ACC112 (cell line): ENCODE data around the gene AKR1E2.

ENCODE experiments used
- H2AFZ ChIP-seq: fragments of 200-600 bp; sonication (generic); one replicate; pipeline ENCODE4 v1.6.0; 2017; ENCODE audit warnings: antibody characterized with exemption, low read length; ENCODE audit not compliant: unreplicated experiment
- H3K27ac ChIP-seq: fragments of 200-600 bp; sonication (generic); 2 replicates; pipeline ENCODE4 v1.5.1; 2014; ENCODE audit warnings: low read depth, mild to moderate bottlenecking, antibody characterized with exemption, low read length, moderate library complexity
- H3K27me3 ChIP-seq: fragments of 200-600 bp; sonication (generic); 2 replicates; pipeline ENCODE4 v1.6.1; 2014; ENCODE audit warnings: mild to moderate bottlenecking, antibody characterized with exemption, low read length, moderate library complexity, mixed read lengths; ENCODE audit not compliant: insufficient read depth
- H3K36me3 ChIP-seq: fragments of 200-600 bp; sonication (generic); 2 replicates; pipeline ENCODE4 v1.6.1; 2016; ENCODE audit warnings: mild to moderate bottlenecking, antibody characterized with exemption, low read length, moderate library complexity, mixed read lengths; ENCODE audit not compliant: insufficient read depth
- H3K4me1 ChIP-seq: fragments of 200-600 bp; sonication (generic); one replicate; pipeline ENCODE4 v1.6.1; 2016; ENCODE audit warnings: low read length, mixed read lengths; ENCODE audit not compliant: insufficient read depth, unreplicated experiment, control insufficient read depth
- H3K4me3 ChIP-seq: fragments of 200-600 bp; sonication (generic); 2 replicates; pipeline ENCODE4 v1.5.1; 2014; ENCODE audit warnings: mild to moderate bottlenecking, low read depth, low read length
- H3K79me2 ChIP-seq: fragments of 200-600 bp; sonication (generic); one replicate; pipeline ENCODE4 v1.6.0; 2016; ENCODE audit warnings: low read length; ENCODE audit not compliant: control insufficient read depth, unreplicated experiment, insufficient read depth

The AKR1E2 gene

DNA sequence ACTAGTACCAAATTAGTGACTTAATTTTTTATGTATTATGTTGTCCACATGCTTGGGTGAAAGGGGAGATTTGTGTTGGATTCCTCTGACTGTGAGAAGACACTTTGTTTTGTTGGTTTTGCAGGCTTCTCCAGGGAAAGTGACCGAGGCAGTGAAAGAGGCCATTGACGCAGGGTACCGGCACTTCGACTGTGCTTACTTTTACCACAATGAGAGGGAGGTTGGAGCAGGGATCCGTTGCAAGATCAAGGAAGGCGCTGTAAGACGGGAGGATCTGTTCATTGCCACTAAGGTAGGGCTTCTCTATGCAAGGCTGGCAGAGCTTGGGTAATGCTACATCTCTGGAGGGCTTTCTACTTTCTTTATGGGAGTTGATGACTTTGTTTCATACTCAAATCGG is 4.5 kb downstream of the AKR1E2 start:
- Histone ChIP-seq H2AFZ (no peak overlapping the region), H3K27me3 (no peaks in the 10 kb centered on the region), H3K4me1 (peaks cover 9% of the 10 kb centered on the region), H3K4me3 (no peak overlapping the region), H3K79me2 (peaks cover 7% of the 10 kb centered on the region), H3K27ac (no peak overlapping the region), H3K36me3 (no peaks in the 10 kb centered on the region)

DNA sequence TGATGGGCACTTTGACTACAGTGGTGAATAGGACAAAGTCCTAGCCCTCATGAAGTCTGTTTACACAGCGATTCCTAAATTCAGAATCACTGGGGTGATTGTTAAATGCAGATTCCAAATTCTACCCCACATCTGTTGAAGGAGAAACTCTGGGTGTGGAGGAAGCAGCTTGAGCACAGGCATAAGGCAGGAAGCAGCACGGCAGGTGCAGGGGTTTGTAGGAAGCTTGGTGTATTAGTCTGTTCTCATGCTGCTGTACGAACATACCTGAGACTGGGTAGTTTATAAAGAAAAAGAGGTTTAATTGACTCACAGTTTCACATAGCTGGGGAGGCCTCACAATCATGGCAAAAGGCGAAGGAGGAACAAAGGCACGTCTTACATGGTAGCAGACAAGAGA is 5.1 kb downstream of the AKR1E2 start:
- Histone ChIP-seq H3K4me1 (peaks cover 7% of the 10 kb centered on the region), H2AFZ (no peak overlapping the region), H3K27me3 (no peaks in the 10 kb centered on the region), H3K27ac (no peak overlapping the region), H3K4me3 (no peak overlapping the region), H3K36me3 (no peaks in the 10 kb centered on the region), H3K79me2 (peaks cover 7% of the 10 kb centered on the region)

DNA sequence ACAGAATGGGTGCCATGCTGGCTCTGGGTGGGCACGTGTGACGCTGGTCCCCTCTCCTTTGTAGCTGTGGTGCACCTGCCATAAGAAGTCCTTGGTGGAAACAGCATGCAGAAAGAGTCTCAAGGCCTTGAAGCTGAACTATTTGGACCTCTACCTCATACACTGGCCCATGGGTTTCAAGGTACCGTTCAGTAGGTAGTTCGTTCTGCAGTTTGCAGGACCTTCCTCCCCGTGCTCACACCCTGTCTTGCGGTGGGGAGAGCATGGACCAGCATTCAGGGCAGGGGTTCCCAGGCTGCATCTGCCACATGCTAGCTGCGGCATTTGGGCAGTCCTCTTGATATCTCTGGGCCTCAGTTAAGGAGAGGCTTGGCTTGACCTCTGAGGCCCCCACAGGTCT is 7.3 kb downstream of the AKR1E2 start:
- no peaks in the 10 kb centered on the region for H3K36me3 ChIP-seq
- no peak overlapping the region for H2AFZ ChIP-seq
- no peak overlapping the region for H3K4me3 ChIP-seq

DNA sequence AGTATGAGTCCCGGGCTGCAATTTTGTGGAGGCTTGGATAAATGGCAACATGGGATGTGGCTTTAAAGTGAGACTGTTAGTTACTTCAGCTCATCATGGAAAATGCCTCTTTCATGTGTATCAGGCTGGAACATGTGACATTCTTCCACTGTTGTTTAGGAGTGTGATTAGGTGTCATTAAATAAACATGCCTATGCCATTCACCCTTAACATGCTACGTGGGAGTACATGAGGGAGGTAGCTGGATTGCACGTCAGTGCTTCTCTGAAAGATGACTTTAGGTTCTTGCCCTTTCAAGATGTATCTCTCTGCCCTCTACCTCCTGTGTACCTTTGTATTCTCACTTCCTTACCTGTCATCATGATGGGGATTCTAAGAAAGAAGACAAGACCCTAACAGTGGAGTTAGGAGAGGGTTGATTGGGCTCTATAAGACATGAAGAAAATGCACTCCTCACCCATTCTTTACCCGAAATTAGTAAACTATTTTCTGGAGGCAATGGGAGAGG is 8.9 kb downstream of the AKR1E2 start:
- H3K36me3 ChIP-seq: no peaks in the 10 kb centered on the region
- no peaks in the 10 kb centered on the region for H3K27me3 ChIP-seq
- H3K79me2 ChIP-seq: no peaks in the 10 kb centered on the region

More for the DNA sequence above, 7.3 kb downstream of the AKR1E2 start:
- H3K27me3 ChIP-seq: no peaks in the 10 kb centered on the region
- peaks cover 3% of the 10 kb centered on the region for H3K79me2 ChIP-seq
- peaks cover 7% of the 10 kb centered on the region for H3K4me1 ChIP-seq
- no peak overlapping the region for H3K27ac ChIP-seq

DNA sequence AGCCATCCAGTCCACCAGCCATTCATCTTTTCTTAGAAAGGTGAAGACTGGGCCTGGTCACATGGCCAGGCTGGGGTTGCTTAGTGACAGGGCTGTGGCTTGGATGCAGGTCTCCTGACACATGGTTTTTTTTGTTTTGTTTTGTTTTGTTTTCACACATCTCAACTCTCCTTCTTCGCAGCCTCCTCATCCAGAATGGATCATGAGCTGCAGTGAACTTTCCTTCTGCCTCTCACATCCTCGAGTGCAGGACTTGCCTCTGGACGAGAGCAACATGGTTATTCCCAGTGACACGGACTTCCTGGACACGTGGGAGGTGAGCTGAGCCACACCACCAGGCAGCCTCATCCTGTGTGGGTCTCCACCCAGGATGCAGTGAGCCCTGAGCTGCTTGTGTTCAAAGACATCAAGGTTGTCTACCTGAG is 9.5 kb downstream of the AKR1E2 start:
- H3K36me3 ChIP-seq: no peaks in the 10 kb centered on the region
- no peak overlapping the region for H3K27ac ChIP-seq
- no peaks in the 10 kb centered on the region for H3K79me2 ChIP-seq
- no peaks in the 10 kb centered on the region for H3K4me1 ChIP-seq
- no peak overlapping the region for H2AFZ ChIP-seq
- no peaks in the 10 kb centered on the region for H3K27me3 ChIP-seq
- no peak overlapping the region for H3K4me3 ChIP-seq

More for the DNA sequence above, 8.9 kb downstream of the AKR1E2 start:
- no peak overlapping the region for H3K4me3 ChIP-seq
- no peak overlapping the region for H2AFZ ChIP-seq
- H3K4me1 ChIP-seq: no peaks in the 10 kb centered on the region
- H3K27ac ChIP-seq: no peak overlapping the region

DNA sequence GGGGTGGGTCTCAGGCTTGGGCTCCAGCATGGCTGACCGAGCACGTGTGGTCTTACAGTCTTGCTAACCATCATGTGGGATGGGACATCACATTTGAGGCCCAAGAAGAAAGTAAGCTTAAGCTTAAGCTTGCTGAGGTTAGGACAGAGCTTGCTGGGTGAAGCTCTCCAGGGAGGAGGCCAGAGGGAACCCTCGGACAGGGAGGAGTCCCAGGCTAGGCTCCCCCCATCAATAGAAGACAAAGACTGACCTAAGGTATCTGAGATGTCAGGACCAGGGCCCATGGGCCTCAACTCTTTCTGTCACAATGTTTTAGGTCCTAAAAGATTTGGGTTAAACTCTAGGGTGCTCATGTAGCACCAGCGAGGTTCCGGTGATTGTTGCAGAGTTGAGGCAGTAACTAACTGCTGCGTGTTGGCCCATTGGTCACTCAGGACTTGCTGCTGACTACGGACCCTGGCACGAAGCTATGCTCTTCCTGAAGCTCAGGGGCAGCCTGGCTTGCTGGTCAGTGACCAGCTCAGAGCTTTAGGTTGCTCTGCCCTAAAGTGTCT is 10.5 kb downstream of the AKR1E2 start:
- H3K27ac ChIP-seq: no peak overlapping the region
- no peak overlapping the region for H2AFZ ChIP-seq
- no peaks in the 10 kb centered on the region for H3K27me3 ChIP-seq
- H3K4me1 ChIP-seq: no peaks in the 10 kb centered on the region
- no peaks in the 10 kb centered on the region for H3K36me3 ChIP-seq
- H3K4me3 ChIP-seq: no peak overlapping the region
- no peaks in the 10 kb centered on the region for H3K79me2 ChIP-seq

DNA sequence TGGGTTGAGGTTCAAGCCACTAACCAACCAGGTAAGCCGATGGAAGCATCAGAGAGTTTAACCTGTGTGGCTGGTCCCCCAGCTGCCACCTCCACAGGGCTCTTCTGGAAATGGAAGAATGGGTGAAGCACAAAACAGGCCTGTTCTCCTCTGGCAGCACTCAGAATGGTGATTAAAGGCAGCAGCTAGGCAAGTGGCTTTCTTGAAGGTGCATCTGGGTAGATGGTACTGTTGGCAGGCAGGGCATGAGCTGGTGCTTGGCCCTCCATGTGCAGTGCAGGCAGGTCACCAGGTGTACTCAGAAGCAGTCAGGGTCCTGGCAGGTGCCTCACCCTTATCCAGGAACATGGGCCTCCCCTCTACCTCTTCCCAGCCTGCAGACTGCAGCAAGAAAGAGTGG is 11.5 kb downstream of the AKR1E2 start:
- no peaks in the 10 kb centered on the region for H3K4me1 ChIP-seq
- no peaks in the 10 kb centered on the region for H3K36me3 ChIP-seq
- H2AFZ ChIP-seq: no peak overlapping the region
- no peaks in the 10 kb centered on the region for H3K27me3 ChIP-seq
- no peak overlapping the region for H3K4me3 ChIP-seq
- H3K27ac ChIP-seq: no peak overlapping the region
- H3K79me2 ChIP-seq: no peaks in the 10 kb centered on the region

DNA sequence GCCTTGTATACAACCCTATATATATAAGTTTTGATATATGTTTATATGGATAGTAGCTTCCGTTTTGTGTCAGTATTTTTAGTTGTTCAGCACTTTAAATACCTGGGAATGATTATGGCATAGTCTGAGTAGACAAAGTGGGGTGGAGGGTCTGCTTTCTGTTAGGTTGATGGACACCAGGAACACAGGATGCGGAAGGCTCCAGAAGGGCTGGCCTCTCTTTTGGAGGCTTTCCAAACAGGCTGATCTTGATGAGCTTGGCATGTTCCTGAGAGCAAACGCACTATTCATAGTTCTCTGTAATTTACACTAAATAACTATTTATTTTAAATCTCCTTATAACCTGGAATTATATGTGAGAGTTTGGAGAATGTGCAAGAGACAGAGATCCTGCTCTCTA is 12.7 kb downstream of the AKR1E2 start:
- Histone ChIP-seq H3K36me3 (no peaks in the 10 kb centered on the region), H3K4me3 (no peak overlapping the region), H3K27me3 (no peaks in the 10 kb centered on the region), H3K27ac (no peak overlapping the region), H2AFZ (no peak overlapping the region), H3K79me2 (no peaks in the 10 kb centered on the region), H3K4me1 (no peaks in the 10 kb centered on the region)

DNA sequence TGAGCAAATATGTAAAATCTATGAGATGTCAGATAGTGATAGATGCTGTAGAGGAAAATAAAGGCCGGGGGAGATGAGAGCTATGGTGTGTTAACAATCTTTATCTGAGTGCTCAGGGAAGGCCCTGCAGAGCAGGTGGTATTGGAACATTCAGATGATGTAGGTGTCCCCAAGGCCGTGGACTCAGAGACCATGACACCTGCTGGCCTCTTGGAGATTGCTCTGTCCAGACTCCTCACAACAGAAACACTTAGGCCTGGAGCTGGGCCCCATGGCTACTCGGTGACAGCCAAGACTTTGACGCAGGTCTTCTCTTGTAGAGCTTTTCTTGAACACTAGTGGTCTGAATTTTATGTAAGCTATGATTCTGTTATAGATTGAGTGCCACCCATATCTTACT is 13.3 kb downstream of the AKR1E2 start:
- H3K27ac ChIP-seq: no peak overlapping the region
- H3K4me1 ChIP-seq: no peaks in the 10 kb centered on the region
- H3K36me3 ChIP-seq: no peaks in the 10 kb centered on the region
- H3K4me3 ChIP-seq: no peak overlapping the region
- H2AFZ ChIP-seq: no peak overlapping the region
- H3K27me3 ChIP-seq: no peaks in the 10 kb centered on the region
- no peaks in the 10 kb centered on the region for H3K79me2 ChIP-seq

DNA sequence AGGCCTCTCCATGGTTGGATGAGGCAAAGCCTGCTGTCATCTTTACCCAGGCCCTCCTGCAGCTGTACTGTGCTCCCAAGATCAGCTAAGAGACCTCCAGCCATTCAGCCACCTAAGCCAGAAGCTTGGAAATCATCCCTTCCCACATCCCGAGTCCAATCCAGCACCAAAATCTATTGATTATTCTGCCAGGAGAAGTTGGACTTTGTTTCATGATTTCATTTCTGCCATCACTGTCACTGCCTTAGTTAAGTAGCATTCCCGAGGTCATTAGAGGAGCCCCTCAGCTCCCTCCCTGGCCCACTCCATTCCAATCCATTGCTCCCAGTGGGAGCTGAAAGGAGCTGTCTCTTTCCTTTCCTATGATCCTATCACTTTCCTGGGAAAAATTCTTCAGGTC is 14.1 kb downstream of the AKR1E2 start:
- Histone ChIP-seq H3K36me3 (no peaks in the 10 kb centered on the region), H3K4me1 (no peaks in the 10 kb centered on the region), H3K4me3 (no peak overlapping the region), H3K27ac (no peak overlapping the region), H3K27me3 (no peaks in the 10 kb centered on the region), H3K79me2 (no peaks in the 10 kb centered on the region), H2AFZ (no peak overlapping the region)

DNA sequence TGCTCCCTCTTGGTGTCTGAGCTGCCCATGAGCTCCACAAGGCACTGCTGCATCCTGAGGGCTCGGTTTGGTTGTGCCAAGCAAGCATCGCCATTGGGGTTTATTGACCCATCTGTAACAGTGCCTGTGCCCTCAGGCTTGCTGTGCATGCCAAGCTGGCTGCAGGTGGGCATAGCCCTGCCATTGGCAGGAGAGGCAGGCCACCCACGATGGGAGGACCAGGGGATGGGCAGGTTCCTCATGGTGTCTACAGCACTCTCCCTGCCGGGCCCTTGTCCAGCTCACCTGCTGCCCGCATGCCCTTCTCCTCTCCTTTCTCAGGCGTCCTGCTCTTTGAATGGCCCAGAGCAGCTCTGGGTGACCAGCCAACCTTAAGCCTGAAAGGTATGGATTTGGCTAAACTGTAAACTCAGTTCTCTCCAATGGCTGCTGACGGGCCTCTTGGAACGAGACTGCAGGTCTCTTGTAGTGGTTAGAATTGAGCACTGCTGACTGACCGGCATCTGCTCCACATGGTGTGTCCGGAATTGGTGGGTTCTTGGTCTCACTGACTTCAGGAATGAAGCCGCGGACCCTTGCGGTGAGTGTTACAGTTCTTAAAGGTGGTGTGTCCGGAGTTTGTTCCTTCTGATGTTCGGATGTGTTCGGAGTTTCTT is 17.6 kb downstream of the AKR1E2 start:
- no peaks in the 10 kb centered on the region for H3K36me3 ChIP-seq
- peaks cover 19% of the 10 kb centered on the region for H3K4me1 ChIP-seq

More for the DNA sequence above, 17.6 kb downstream of the AKR1E2 start:
- H3K27ac ChIP-seq: no peak overlapping the region
- no peaks in the 10 kb centered on the region for H3K27me3 ChIP-seq
- no peaks in the 10 kb centered on the region for H3K79me2 ChIP-seq
- H3K4me3 ChIP-seq: no peak overlapping the region
- H2AFZ ChIP-seq: no peak overlapping the region
